ENCODE data around the gene PRKRIP1.

- TF ChIP-seq POLR2AphosphoS5 (IDR thresholded peaks at IDR 0.05; ENCODE audit: low read depth) (no peak), CTCF (conservative IDR thresholded peaks at IDR 0.05; ENCODE audit: low read depth in 2 of 2) (no peak), ETS1 (IDR thresholded peaks at IDR 0.05) (no peak), EZH2phosphoT487 (IDR thresholded peaks at IDR 0.05; ENCODE audit: unreplicated experiment) (no peak)
Observed at GRCh38 chr7:102389810-102390209, 6.4 kb upstream of the PRKRIP1 start.

Measured in GM23338 (cell line).